NT2/D1 (cell line): Measurements from ENCODE around the gene TMEM114.

ENCODE experiments used
- DNase-seq: peaks from one replicate; pipeline ENCODE4 v3.0.0-alpha.2; 2011; ENCODE audit warnings: low read depth, low spot score
- H3K27me3 ChIP-seq: 2 replicates; pipeline ENCODE4 v1.6.0; 2011; ENCODE audit warnings: mild to moderate bottlenecking; ENCODE audit not compliant: insufficient read length, insufficient read depth
- H3K36me3 ChIP-seq: 2 replicates; pipeline ENCODE4 v1.6.1; 2011; ENCODE audit warnings: mild to moderate bottlenecking, low read length, mixed read lengths; ENCODE audit not compliant: insufficient read depth, insufficient read length
- H3K4me1 ChIP-seq: 2 replicates; pipeline ENCODE4 v1.5.1; 2011; ENCODE audit not compliant: insufficient read depth, insufficient read length
- H3K4me3 ChIP-seq: 2 replicates; pipeline ENCODE4 v1.5.1; 2011; ENCODE audit warnings: low read depth; ENCODE audit not compliant: insufficient read length
- H3K9ac ChIP-seq: 2 replicates; pipeline ENCODE4 v1.6.0; 2011; ENCODE audit warnings: low read depth; ENCODE audit not compliant: insufficient read length
- H3K9me3 ChIP-seq: 2 replicates; pipeline ENCODE4 v1.5.1; 2011; ENCODE audit warnings: mild to moderate bottlenecking, low read length; ENCODE audit not compliant: insufficient read depth
- SUZ12 ChIP-seq: IDR thresholded peaks from 2 replicates; pipeline ENCODE4 v1.6.1; 2011; ENCODE audit not compliant: insufficient read length, insufficient read depth; ENCODE audit errors: extremely low read depth
- YY1 ChIP-seq: IDR thresholded peaks from 2 replicates; pipeline ENCODE4 v1.6.1; 2011; ENCODE audit not compliant: insufficient read length, insufficient read depth
- ZNF274 ChIP-seq: IDR thresholded peaks from 2 replicates; pipeline ENCODE4 v1.6.1; 2011; ENCODE audit warnings: mild to moderate bottlenecking, low read depth, low read length

Gene TMEM114

DNA sequence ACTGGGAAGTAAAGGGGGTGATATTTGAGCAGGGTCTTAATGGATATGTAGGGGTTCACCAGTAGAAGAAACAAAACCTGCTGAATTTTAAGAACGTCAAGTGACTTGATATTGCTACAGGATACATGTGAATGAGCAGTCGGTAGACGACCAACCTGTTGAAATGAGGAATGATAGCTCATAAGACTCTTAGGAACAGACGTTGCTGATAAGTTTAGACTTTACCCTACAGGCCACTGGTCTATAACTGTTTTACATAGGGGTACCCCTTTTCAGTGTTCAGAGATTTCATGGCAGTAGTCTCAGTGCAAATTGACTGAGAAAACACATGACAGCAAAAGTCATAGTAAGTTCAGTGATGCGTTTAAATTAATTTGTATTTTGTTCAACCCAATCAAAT, 45.9 kb downstream of the TMEM114 start:
- no peak for TF ChIP-seq YY1
- no peak for TF ChIP-seq SUZ12
- TF ChIP-seq ZNF274, result no peak
- H3K27me3 ChIP-seq, result peaks cover 6% of the 10 kb centered on the region
- H3K36me3 ChIP-seq, result no peaks in the 10 kb centered on the region
- H3K4me1 ChIP-seq, result no peaks in the 10 kb centered on the region
- H3K9me3 ChIP-seq, result no peaks in the 10 kb centered on the region
- H3K9ac ChIP-seq, result no peak overlapping the region
- no peak overlapping the region for H3K4me3 ChIP-seq
- no peak for DNase-seq

DNA sequence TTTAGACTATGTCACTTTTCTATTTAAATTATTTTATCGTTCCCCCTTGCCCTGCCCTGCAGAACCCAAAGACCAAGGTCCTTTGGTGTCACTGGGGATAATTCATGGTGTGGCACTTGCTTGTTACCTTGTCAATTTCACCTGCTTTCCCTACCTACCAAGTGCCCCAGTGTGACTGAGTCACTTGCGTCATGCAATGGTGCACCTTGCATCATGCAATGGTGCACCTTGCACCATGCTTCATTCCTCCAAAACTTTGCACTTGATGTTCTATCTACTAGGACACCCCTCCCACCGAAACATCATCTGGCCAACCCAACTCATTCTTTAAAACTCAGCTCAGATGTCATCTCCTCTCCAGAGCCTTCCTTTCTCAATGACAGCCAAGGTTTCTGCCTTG, 47.1 kb downstream of the TMEM114 start:
- Histone ChIP-seq H3K36me3 (no peaks in the 10 kb centered on the region), H3K4me3 (no peak overlapping the region), H3K9me3 (no peaks in the 10 kb centered on the region), H3K27me3 (peaks cover 6% of the 10 kb centered on the region), H3K9ac (no peak overlapping the region), H3K4me1 (no peaks in the 10 kb centered on the region)
- DNase-seq, result no peak
- TF ChIP-seq ZNF274 (no peak), YY1 (no peak), SUZ12 (no peak)

DNA sequence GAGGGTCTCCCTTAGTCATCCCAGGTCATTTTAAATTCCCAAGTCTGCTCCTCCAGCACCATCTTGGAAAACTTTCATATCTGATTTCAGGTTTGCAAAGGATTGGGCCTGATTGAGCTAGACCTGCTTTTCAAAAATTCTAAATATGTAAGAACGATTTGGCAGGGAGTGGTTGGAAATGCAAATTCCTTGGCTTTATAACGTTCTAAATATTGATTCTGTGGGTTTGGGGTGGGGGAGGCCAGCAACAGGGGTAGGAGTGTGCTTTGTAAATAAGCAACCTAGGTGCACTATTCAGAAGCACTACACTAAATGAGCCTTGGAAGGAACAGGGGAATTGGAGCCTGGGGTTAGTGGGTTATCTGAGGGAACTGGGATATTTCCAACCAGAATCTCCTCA, 47.9 kb downstream of the TMEM114 start:
- no peaks in the 10 kb centered on the region for H3K36me3 ChIP-seq
- no peak for DNase-seq
- no peaks in the 10 kb centered on the region for H3K4me1 ChIP-seq
- peaks cover 6% of the 10 kb centered on the region for H3K27me3 ChIP-seq
- no peak overlapping the region for H3K9ac ChIP-seq
- no peaks in the 10 kb centered on the region for H3K9me3 ChIP-seq
- H3K4me3 ChIP-seq, result no peak overlapping the region
- no peak for TF ChIP-seq SUZ12

DNA sequence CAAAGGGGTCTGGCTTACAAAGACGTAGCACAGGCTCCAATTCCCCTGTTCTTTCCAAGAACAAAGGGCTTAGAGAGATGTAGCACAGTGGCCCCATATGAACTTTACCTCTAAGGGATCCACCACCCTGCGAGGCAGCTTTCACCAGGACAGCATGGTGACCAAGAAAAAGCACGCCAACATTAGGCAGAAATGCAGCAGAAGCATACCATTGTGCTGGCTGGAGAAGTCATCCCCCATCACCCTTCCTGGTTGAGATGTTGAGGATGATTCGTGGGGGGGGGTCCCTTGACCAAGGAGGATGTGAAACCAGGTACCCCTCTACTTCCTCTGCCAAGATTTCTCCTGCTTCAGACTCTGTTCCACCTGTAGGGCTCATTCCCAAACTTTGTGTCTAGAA, 48.4 kb downstream of the TMEM114 start:
- no peak for DNase-seq
- TF ChIP-seq SUZ12 (no peak), YY1 (no peak), ZNF274 (no peak)
- no peak overlapping the region for H3K4me3 ChIP-seq
- H3K36me3 ChIP-seq, result no peaks in the 10 kb centered on the region
- no peak overlapping the region for H3K9ac ChIP-seq
- H3K27me3 ChIP-seq, result peaks cover 6% of the 10 kb centered on the region
- no peaks in the 10 kb centered on the region for H3K9me3 ChIP-seq
- no peaks in the 10 kb centered on the region for H3K4me1 ChIP-seq

DNA sequence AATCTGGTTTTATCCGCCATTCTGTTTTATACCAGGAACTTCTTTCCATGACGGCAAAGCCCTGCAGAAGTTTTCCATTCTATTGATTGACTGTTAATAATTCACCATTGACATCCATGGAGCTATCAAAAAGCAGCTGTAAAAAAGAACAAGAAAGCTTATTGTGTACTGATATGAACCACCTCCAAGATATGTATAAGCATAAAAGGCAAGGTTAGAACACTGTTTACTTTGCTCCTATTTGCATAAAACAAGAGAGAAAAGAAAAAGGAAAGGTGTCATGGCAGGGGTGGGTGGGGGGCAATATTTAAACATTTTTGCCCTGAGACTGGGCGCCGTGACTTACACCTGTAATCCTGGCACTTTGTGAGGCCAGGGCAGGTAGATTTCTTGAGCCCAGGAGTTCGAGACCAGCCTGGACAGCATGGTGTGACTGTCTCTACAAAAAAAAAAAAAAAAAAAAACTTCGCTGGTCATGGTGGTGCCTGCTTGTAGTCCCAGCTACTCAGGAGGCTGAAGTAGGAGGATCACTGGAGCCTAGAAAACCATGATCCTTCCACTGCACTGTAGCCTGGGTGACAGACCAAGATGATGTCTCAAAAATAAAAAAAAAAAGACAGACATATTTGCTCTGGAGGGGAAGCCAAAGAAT, 52.5 kb downstream of the TMEM114 start:
- no peaks in the 10 kb centered on the region for H3K4me1 ChIP-seq
- peaks cover 2% of the 10 kb centered on the region for H3K27me3 ChIP-seq
- DNase-seq, result no peak
- no peak overlapping the region for H3K9ac ChIP-seq
- TF ChIP-seq ZNF274, result no peak
- TF ChIP-seq SUZ12, result no peak
- no peak for TF ChIP-seq YY1
- no peaks in the 10 kb centered on the region for H3K9me3 ChIP-seq
- no peak overlapping the region for H3K4me3 ChIP-seq
- no peaks in the 10 kb centered on the region for H3K36me3 ChIP-seq

DNA sequence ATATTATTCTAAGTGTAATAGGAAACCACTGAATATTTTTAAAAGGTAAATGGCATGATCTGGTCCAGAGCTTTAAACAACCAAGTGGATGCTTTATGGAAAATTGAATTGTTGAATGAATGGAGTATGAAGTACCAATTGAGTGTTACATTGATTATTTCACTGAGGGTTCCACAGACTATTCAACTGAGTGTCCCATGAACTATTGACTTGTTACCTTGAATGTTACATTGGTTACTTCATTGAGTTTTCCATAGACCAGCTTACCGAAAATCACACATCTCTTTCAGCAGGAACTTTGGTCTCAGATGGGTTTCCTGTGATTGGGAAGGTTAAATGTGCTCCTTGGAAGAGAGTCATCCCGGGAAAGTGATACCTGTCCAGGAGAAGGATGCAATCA, 56.8 kb downstream of the TMEM114 start:
- Histone ChIP-seq H3K27me3 (no peaks in the 10 kb centered on the region), H3K9ac (no peak overlapping the region), H3K4me3 (no peak overlapping the region), H3K36me3 (no peaks in the 10 kb centered on the region), H3K4me1 (peaks cover 2% of the 10 kb centered on the region), H3K9me3 (no peaks in the 10 kb centered on the region)
- DNase-seq, result no peak
- TF ChIP-seq ZNF274, result no peak

DNA sequence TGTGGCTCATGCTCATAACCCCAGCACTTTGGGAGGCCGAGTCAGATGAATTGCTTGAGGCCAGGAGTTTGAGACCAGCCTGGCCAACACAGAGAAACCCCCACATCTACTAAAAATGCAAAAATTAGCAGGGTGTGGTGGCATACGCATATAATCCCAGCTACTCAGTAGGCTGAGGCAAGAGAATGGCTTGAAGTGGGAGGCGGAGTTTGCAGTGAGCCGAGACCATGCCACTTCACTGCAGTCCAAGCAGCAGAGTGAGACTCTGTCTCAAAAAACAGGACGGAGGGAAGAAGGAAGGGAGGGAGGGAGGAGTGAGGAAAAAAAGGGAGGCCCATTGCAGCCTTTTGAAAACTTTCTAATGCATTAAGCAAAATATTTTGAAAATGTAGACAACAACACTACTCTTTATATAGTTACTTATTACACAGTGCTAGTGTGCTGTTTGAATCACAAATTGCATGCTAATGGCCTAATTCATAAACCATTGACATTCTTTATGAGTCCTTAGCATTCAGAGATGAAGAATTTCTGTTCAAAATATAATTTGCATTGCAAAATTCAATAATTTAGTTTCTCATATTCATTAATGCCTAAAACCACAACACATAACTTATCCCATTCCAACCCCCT, 59.4 kb downstream of the TMEM114 start:
- TF ChIP-seq ZNF274, result no peak
- no peak for TF ChIP-seq SUZ12
- no peak for TF ChIP-seq YY1
- Histone ChIP-seq H3K4me1 (peaks cover 2% of the 10 kb centered on the region), H3K36me3 (no peaks in the 10 kb centered on the region), H3K9me3 (no peaks in the 10 kb centered on the region), H3K9ac (no peak overlapping the region), H3K4me3 (no peak overlapping the region), H3K27me3 (no peaks in the 10 kb centered on the region)
- DNase-seq, result no peak

DNA sequence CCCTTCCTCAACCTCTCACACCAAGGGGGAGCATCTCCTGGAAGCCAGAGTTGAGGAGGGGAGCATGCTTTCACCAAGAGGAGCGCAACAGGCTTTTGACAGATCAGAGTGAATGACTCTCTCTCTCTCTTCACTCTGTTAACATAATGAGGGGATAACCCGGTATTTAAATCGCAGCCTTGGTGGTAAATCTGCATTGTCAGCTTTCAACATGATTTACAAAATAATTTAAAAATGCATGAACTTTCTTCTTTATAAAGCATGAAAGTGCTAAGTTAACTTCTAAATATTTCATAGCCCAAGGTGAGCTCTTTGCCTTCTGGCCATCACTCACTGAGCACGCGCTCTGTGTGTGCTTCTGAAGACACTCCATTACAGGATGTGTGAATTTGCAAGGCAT, 61.8 kb downstream of the TMEM114 start:
- no peak for TF ChIP-seq SUZ12
- no peak for TF ChIP-seq ZNF274
- no peak for TF ChIP-seq YY1
- DNase-seq, result no peak
- H3K36me3 ChIP-seq, result no peaks in the 10 kb centered on the region
- no peak overlapping the region for H3K4me3 ChIP-seq
- H3K9me3 ChIP-seq, result no peaks in the 10 kb centered on the region
- peaks cover 2% of the 10 kb centered on the region for H3K4me1 ChIP-seq
- no peaks in the 10 kb centered on the region for H3K27me3 ChIP-seq
- H3K9ac ChIP-seq, result no peak overlapping the region
